GDM1 (cell line): ENCODE results near the gene SLC9A6.
"Not testable (repeated sequence)": the region's sequence is repeated elsewhere in the genome, so short reads cannot be mapped to it uniquely, and the experiment has no call there.

ENCODE experiments used
- DNase-seq: peaks from one replicate; lab custom pipeline; 2025; lab: John Stamatoyannopoulos, UW

The SLC9A6 gene

GRCh38 chrX:136029766-136030165 lies 44.5 kb downstream of the SLC9A6 start:
- no peak for DNase-seq

- DNase-seq, result no peak
Measured at GRCh38 chrX:136030303-136031191, 45.3 kb downstream of the SLC9A6 start.

GRCh38 chrX:136031626-136032025 lies 46.4 kb downstream of the SLC9A6 start:
- DNase-seq, result no peak

GRCh38 chrX:136032370-136032769 lies 47.1 kb downstream of the SLC9A6 start:
- no peak for DNase-seq

GRCh38 chrX:136034668-136035067 lies 49.4 kb downstream of the SLC9A6 start:
- DNase-seq, result no peak

- DNase-seq, result no peak
Measured at GRCh38 chrX:136035663-136036062, 50.4 kb downstream of the SLC9A6 start.

- DNase-seq, result no peak
Measured at GRCh38 chrX:136039485-136039884, 54.2 kb downstream of the SLC9A6 start.

DNA sequence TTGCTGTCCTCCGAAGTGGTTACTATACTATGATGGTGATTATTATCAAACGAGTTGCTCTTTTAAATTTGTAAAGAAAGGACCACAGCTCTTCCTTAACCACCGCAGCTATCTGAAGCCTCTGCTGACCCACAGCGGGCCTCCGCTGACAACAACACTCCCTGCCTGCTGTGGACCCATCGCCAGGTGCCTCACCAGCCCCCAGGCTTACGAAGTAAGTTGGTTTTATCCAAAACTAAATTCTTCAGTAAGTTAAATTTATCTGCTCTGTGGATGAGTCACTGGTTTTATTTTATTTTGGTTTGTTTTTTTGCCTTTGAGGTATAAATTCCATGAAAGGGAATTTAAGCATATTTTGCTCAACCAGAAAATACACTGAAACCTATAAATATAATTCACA lies 54.7 kb downstream of the SLC9A6 start:
- DNase-seq, result no peak

GRCh38 chrX:136041254-136041812 lies 56.1 kb downstream of the SLC9A6 start:
- DNase-seq, result no peak

DNA sequence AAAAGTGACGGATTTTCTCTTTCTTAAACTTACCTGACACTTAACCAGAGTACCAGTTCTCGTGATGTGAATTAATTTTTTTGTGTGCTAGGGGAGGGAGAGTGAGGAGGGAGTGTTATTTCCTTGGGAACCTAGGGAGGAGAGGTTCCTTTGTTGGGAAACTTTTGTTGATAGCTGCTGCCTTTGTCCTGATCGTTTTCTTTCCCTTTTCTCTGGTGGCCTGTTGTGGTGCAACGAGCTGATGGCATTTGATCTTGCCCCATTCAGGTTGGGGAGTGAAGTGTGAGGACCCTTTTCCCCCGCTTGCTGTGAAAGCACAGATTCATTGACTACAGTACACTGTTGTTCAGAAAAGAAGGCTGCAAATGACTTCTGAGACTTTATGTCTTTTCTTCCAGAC lies 59.8 kb downstream of the SLC9A6 start:
- no peak for DNase-seq

DNA sequence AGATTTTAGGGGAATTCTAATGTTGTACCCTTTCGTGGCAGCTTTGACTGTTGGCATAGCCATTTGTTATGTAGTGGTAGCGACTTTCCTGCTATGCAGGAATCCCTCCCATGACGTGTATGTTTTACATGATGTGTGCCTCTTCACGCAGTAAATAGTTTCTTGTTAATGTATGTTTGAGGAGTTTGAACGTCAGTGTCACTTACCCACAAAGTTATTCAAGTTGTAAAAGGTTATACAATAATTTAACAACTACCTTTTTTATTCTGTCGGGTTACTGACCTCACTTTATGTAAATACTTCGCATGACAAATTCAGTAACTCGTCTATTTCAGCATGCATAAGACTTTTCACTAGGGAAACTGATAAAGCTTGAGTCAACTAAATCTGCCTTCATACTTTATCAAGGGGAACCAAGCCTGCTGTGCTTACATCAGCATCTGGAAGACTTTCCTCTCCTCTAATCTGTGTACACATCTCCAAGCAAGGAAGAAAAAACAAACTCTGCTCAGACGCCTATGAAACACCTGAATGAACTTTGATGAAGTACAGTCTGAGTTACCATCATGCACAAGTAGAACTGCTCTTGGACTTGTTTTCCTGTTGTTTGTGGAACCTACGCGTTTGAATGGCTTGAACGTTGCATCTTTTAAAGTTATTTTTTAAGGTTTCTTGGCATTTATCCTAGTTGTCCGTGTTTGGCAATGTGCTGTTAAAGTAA lies 61.2 kb downstream of the SLC9A6 start:
- no peak for DNase-seq

DNA sequence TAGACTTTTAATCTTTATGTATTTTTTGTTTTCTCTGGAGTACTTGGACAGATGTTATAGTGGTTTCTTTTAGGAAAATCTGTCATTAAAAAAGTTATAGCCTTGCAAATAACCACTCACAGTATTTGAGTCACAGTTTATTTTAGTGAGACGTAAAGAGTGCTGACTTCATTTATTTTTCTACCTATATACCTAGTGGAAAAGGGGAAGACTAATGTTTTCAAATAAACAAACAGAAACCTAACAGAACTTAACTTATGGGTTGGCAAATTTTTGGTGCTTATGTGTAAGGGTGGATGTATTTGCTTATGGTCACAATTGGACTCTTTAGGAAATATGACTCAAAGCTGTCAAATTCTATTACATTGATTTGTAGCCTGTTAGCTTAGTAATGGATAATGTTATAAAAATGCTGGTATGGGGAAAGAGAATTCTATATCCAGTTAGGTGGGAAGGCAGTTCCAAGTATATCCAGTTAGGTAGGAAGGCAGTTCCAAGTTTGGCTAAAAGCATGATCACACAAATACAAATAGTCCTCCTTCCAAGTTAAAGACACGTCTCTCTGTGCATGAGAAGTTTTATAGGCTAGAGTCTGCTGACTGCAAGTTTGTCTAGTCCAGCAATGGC lies 61.9 kb downstream of the SLC9A6 start:
- DNase-seq, result no peak

GRCh38 chrX:136047969-136048368 lies 62.7 kb downstream of the SLC9A6 start:
- no peak for DNase-seq

GRCh38 chrX:136048446-136048845 lies 63.2 kb downstream of the SLC9A6 start:
- no peak for DNase-seq

GRCh38 chrX:136049608-136050007 lies 64.4 kb downstream of the SLC9A6 start:
- no peak for DNase-seq

- not testable (repeated sequence) for DNase-seq
Measured at GRCh38 chrX:136050875-136051274, 65.6 kb downstream of the SLC9A6 start.

- no peak for DNase-seq
Measured at GRCh38 chrX:136051611-136052010, 66.4 kb downstream of the SLC9A6 start.

GRCh38 chrX:136055651-136056221 lies 70.5 kb downstream of the SLC9A6 start:
- DNase-seq, result no peak

DNA sequence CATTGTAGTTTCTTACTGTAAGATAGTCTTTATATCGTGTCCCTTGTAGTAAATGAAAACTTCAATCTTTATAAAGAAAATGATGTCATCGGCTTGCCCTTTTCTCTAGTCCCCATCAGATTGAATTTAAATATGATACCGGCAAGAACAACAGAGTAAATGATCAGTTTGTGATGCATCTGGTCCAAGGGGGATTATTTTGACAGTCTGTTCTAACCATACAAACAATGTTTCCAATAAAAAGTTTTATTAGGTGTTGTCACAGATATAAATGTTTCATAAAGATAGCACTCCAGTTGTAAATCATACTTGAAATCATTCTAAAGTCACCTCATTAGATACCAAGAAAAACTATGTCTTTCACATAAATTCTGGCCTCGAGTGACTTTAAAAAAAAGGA lies 72.3 kb downstream of the SLC9A6 start:
- DNase-seq, result no peak

DNA sequence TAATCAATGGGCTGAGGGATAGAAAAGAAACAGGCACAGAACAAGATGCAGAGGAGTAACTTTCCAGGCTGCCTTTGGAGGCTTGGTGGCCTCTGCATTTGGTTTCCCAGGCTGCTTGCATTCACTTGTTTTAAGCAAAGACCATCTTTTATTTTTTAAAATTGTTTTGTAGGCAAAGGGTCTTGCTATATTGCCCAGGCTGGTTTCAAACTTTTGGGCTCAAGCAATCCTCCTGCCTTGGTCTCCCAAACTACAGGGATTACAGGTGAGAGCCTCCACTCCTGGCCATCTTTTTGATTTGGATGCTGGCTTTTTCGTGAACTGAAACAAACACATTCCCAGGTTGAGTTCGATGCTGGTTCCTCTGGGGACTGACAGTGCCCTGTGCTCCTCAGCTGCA lies 74.1 kb downstream of the SLC9A6 start:
- DNase-seq, result no peak

DNA sequence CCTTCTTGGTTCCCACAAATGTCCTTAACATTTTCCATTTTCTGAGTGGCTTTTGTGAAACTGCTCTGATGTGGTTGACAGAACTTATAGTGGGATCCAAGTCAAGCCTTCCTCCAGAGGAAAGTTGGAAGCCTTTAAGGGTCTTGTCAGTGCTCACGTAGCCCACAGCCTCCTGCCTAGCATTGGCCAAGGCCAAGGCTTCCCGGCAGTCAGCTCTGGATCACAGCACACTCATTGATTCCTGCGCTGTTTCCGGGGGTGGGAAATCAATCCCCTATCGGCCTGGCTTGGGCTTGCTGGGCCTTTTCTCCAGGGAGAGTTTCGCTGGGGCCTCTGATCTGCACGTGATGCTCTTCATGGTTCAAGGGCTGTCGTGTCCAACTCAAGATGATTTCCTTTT lies 76.1 kb downstream of the SLC9A6 start:
- DNase-seq, result no peak

DNA sequence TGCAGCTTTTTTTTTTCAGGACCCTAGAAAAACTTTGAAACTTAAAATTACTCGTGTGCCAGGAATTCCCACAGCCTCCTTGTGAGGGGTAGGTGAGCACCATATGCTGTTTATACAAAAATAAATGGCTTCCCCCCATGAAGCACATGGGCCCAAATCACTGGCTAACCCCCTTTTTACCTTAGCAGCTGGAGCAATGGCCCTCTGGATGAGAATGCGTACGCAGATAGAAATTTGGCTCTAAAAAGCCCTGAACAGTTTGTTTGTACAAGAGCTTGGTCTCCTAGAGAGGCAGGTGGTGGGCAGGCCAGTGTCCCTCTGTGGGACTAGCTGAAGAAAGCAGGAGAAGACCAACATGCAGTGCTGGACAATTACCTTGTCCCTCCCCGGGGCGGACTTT lies 76.5 kb downstream of the SLC9A6 start:
- no peak for DNase-seq
